ENCODE data around the gene ELMOD1.

GRCh38 chr11:107679255-107680024 lies 88.5 kb downstream of the ELMOD1 start:
- no peak for TF ChIP-seq CTCF (IDR thresholded peaks at IDR 0.05)
- TF ChIP-seq POLR2AphosphoS5 (IDR thresholded peaks at IDR 0.05), result no peak
- no peak for TF ChIP-seq POLR2A (IDR thresholded peaks at IDR 0.05)
- no peak for TF ChIP-seq EP300 (IDR thresholded peaks at IDR 0.05; ENCODE audit: low read depth)
